ENCODE data around the gene VWC2L. TPM values are rescaled to one million over a fixed set of nuclear protein-coding genes. Genes with fewer than 3 reads are reported as not detected.

The VWC2L gene
- total and polyA plus RNA-seq, 2 experiments from 2014 or later: 0.10 TPM; not detected in 1

DNA sequence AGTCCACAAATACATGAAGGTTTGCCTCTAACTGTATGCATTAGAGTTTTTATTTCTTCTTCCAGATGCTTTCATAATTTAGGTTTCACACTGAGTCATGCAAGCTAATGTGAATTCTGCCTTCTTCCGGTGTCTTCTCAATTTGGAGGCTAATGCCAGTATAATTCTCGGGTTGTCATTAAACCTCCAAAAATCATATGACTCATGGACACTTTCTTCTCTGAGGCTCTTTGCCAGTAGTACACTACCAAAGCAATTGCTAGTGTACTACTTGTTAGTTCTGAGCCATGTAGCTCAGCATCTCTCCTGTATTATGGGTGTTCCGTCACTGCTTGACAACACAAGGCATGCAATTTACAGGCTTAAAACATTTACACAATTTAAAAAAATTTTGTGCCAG lies 137.1 kb downstream of the VWC2L start:
- Histone ChIP-seq H3K4me2 (no peak overlapping the region), H3K9me3 (ENCODE audit: low read depth) (no peaks in the 10 kb centered on the region), H3K79me2 (no peaks in the 10 kb centered on the region), H4K20me1 (ENCODE audit: insufficient read depth, poor library complexity, severe bottlenecking) (no peaks in the 10 kb centered on the region), H3K27me3 (no peaks in the 10 kb centered on the region), H3K9me2 (replicated peaks; ENCODE audit: insufficient read depth) (no peaks in the 10 kb centered on the region), H3K36me3 (replicated peaks; ENCODE audit: insufficient read depth, low read depth) (no peaks in the 10 kb centered on the region), H3K4me1 (ENCODE audit: insufficient read depth) (peaks cover 3% of the 10 kb centered on the region), H2AFZ (no peak overlapping the region), H3K27ac (no peak overlapping the region), H3K4me3 (no peak overlapping the region)
- DNase-seq (ENCODE audit: low spot score): no peak
- 73% methylated on average over 3 of the region's 3 CpGs for WGBS (ENCODE audit: low lambda C conversion rate, missing lambda C conversion rate)
- no peak for TF ChIP-seq EZH2phosphoT487 (IDR thresholded peaks at IDR 0.05; ENCODE audit: low read depth, severe bottlenecking, unreplicated experiment)
- no peak for TF ChIP-seq EZH2 (IDR thresholded peaks at IDR 0.05; ENCODE audit: borderline replicate concordance)
- TF ChIP-seq CTCF (IDR thresholded peaks at IDR 0.05; ENCODE audit: poor library complexity): no peak

- Histone ChIP-seq H3K27ac (no peak overlapping the region), H3K27me3 (no peaks in the 10 kb centered on the region), H3K4me2 (no peak overlapping the region), H3K79me2 (no peaks in the 10 kb centered on the region), H3K4me3 (no peak overlapping the region), H3K9me2 (replicated peaks; ENCODE audit: insufficient read depth) (no peaks in the 10 kb centered on the region), H2AFZ (no peak overlapping the region), H3K36me3 (replicated peaks; ENCODE audit: insufficient read depth, low read depth) (no peaks in the 10 kb centered on the region), H3K4me1 (ENCODE audit: insufficient read depth) (peaks cover 3% of the 10 kb centered on the region), H4K20me1 (ENCODE audit: insufficient read depth, poor library complexity, severe bottlenecking) (no peaks in the 10 kb centered on the region), H3K9me3 (ENCODE audit: low read depth) (no peaks in the 10 kb centered on the region)
- no peak for DNase-seq (ENCODE audit: low spot score)
- 60% methylated on average over 2 of the region's 2 CpGs for WGBS (ENCODE audit: low lambda C conversion rate, missing lambda C conversion rate)
- TF ChIP-seq CTCF (IDR thresholded peaks at IDR 0.05; ENCODE audit: poor library complexity) (no peak), EZH2 (IDR thresholded peaks at IDR 0.05; ENCODE audit: borderline replicate concordance) (no peak), EZH2phosphoT487 (IDR thresholded peaks at IDR 0.05; ENCODE audit: low read depth, severe bottlenecking, unreplicated experiment) (no peak)
Observed at GRCh38 chr2:214549946-214550345, 139.1 kb downstream of the VWC2L start.

GRCh38 chr2:214550786-214551185 lies 139.9 kb downstream of the VWC2L start:
- H3K4me1 ChIP-seq (ENCODE audit: insufficient read depth): peaks cover 3% of the 10 kb centered on the region
- no peaks in the 10 kb centered on the region for H3K27me3 ChIP-seq
- no peaks in the 10 kb centered on the region for H4K20me1 ChIP-seq (ENCODE audit: insufficient read depth, poor library complexity, severe bottlenecking)
- 92% methylated on average over 3 of the region's 3 CpGs for WGBS (ENCODE audit: low lambda C conversion rate, missing lambda C conversion rate)
- no peak overlapping the region for H3K4me3 ChIP-seq
- no peak overlapping the region for H3K4me2 ChIP-seq
- no peak for DNase-seq (ENCODE audit: low spot score)
- no peaks in the 10 kb centered on the region for H3K36me3 ChIP-seq (replicated peaks; ENCODE audit: insufficient read depth, low read depth)
- H3K9me3 ChIP-seq (ENCODE audit: low read depth): no peaks in the 10 kb centered on the region
- no peak for TF ChIP-seq EZH2phosphoT487 (IDR thresholded peaks at IDR 0.05; ENCODE audit: low read depth, severe bottlenecking, unreplicated experiment)
- no peak for TF ChIP-seq EZH2 (IDR thresholded peaks at IDR 0.05; ENCODE audit: borderline replicate concordance)
- TF ChIP-seq CTCF (IDR thresholded peaks at IDR 0.05; ENCODE audit: poor library complexity): no peak
- H2AFZ ChIP-seq: no peak overlapping the region
- no peaks in the 10 kb centered on the region for H3K79me2 ChIP-seq
- peak overlapping the region; percentile 4 for H3K27ac ChIP-seq
- no peaks in the 10 kb centered on the region for H3K9me2 ChIP-seq (replicated peaks; ENCODE audit: insufficient read depth)

GRCh38 chr2:214557884-214558283 lies 147.0 kb downstream of the VWC2L start:
- H4K20me1 ChIP-seq (ENCODE audit: insufficient read depth, poor library complexity, severe bottlenecking): no peaks in the 10 kb centered on the region
- 82% methylated on average over 3 of the region's 3 CpGs for WGBS (ENCODE audit: low lambda C conversion rate, missing lambda C conversion rate)
- H3K4me3 ChIP-seq: no peak overlapping the region
- TF ChIP-seq CTCF (IDR thresholded peaks at IDR 0.05; ENCODE audit: poor library complexity): no peak
- no peak for TF ChIP-seq EZH2 (IDR thresholded peaks at IDR 0.05; ENCODE audit: borderline replicate concordance)
- TF ChIP-seq EZH2phosphoT487 (IDR thresholded peaks at IDR 0.05; ENCODE audit: low read depth, severe bottlenecking, unreplicated experiment): no peak
- no peak overlapping the region for H2AFZ ChIP-seq
- no peaks in the 10 kb centered on the region for H3K9me3 ChIP-seq (ENCODE audit: low read depth)
- H3K4me1 ChIP-seq (ENCODE audit: insufficient read depth): no peaks in the 10 kb centered on the region
- H3K79me2 ChIP-seq: no peaks in the 10 kb centered on the region
- H3K27ac ChIP-seq: no peak overlapping the region
- no peak overlapping the region for H3K4me2 ChIP-seq
- no peaks in the 10 kb centered on the region for H3K36me3 ChIP-seq (replicated peaks; ENCODE audit: insufficient read depth, low read depth)
- DNase-seq (ENCODE audit: low spot score): peak; percentile 21
- H3K9me2 ChIP-seq (replicated peaks; ENCODE audit: insufficient read depth): no peaks in the 10 kb centered on the region
- H3K27me3 ChIP-seq: no peaks in the 10 kb centered on the region

Data from hepatocyte (in vitro differentiated cells).